Measurements from ENCODE around the gene PLD5.

Gene PLD5

GRCh38 chr1:242534753-242535152 is 10.3 kb upstream of the PLD5 start:
- no peak for TF ChIP-seq TAF1 (IDR thresholded peaks at IDR 0.05; ENCODE audit: borderline replicate concordance, low read depth, low read length)
- no peak for TF ChIP-seq POLR2A (IDR thresholded peaks at IDR 0.05; ENCODE audit: low read depth, low read length)
- no peak for TF ChIP-seq POLR2AphosphoS5 (IDR thresholded peaks at IDR 0.05; ENCODE audit: low read depth, low read length)

GRCh38 chr1:242530761-242531160 is 6.3 kb upstream of the PLD5 start:
- DNase-seq (ENCODE audit: insufficient read length) (no peak), FAIRE-seq (no peak)
- TF ChIP-seq POLR2AphosphoS5 (IDR thresholded peaks at IDR 0.05; ENCODE audit: low read depth, low read length) (no peak), TAF1 (IDR thresholded peaks at IDR 0.05; ENCODE audit: borderline replicate concordance, low read depth, low read length) (no peak), POLR2A (IDR thresholded peaks at IDR 0.05; ENCODE audit: low read depth, low read length) (no peak)

More at GRCh38 chr1:242534753-242535152, 10.3 kb upstream of the PLD5 start:
- DNase-seq (ENCODE audit: insufficient read length) (no peak), FAIRE-seq (no peak)

GRCh38 chr1:242525769-242526168 is 1.3 kb upstream of the PLD5 start:
- DNase-seq (ENCODE audit: insufficient read length) (no peak), FAIRE-seq (no peak)
- no peak for TF ChIP-seq TAF1 (IDR thresholded peaks at IDR 0.05; ENCODE audit: borderline replicate concordance, low read depth, low read length)
- no peak for TF ChIP-seq POLR2A (IDR thresholded peaks at IDR 0.05; ENCODE audit: low read depth, low read length)

DNA sequence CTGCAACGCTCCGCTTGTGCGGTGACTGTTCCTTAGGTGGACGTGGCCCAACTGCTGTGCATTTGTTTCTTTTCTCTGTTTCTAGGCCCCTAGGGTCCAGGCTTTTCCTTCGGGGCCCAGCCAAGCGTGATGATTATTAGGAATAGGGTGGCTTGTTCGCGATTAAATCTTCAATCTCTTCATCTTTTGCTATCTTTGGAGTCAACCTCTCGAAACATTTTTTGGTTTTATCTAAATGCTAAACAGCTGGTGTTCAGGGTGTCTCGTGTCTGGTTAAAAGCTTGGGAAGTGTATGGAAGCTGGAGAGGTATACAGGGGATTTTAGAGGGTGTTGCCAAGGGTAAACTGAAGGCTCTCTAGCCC is 844 bp upstream of the PLD5 start:
- TF ChIP-seq POLR2AphosphoS5 (IDR thresholded peaks at IDR 0.05; ENCODE audit: low read depth, low read length), result no peak
- TF ChIP-seq TAF1 (IDR thresholded peaks at IDR 0.05; ENCODE audit: borderline replicate concordance, low read depth, low read length), result no peak
- TF ChIP-seq POLR2A (IDR thresholded peaks at IDR 0.05; ENCODE audit: low read depth, low read length), result no peak
- no peak for FAIRE-seq
- no peak for DNase-seq (ENCODE audit: insufficient read length)

DNA sequence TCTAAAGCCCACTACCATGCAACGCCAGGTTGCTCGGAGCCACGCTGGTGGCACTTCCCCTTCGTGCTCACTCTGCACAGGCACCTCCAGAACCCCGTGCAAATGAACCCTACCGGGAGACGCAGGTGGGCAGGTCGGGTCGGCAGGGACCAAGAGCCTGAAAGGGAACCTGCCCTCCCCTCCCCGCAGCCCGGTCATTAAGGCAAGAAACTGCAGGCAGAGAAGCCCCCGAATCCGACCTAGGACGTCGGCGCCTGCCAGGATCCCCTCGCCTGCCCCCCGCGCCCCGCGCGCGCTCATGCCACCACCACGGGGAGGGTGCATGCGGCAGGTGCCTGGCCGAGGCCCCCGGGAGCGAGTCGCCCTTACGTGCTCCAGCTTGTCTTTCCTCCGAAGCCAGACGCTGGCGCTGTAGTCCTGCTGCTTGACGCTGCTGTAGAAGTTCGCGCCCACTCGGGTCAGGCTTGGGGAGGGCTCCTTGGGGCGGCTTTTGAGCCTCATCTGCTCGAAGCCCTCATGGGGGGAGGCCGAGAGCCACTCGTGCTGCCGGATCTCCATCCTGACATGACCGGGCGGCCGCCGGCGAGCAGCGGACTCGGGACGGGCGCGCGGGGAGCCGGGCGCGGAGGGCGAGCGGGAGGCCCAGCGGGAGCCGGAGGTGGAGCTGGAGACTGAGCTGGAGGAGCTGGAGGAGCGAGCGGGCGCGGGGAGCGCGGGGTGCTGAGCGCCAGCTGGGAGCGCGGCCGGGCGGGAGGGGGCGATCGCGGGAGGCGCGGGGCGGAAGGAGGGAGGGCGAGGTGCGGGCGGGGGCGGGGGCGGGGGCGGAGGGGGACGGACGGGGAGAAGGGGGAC is 552 bp downstream of the PLD5 start:
- DNase-seq (ENCODE audit: insufficient read length), result peak; percentile 19
- FAIRE-seq, result no peak
- no peak for TF ChIP-seq POLR2AphosphoS5 (IDR thresholded peaks at IDR 0.05; ENCODE audit: low read depth, low read length)
- TF ChIP-seq POLR2A (IDR thresholded peaks at IDR 0.05; ENCODE audit: low read depth, low read length), result no peak
- TF ChIP-seq TAF1 (IDR thresholded peaks at IDR 0.05; ENCODE audit: borderline replicate concordance, low read depth, low read length), result no peak

- TF ChIP-seq POLR2AphosphoS5 (IDR thresholded peaks at IDR 0.05; ENCODE audit: low read depth, low read length), result no peak
- no peak for TF ChIP-seq TAF1 (IDR thresholded peaks at IDR 0.05; ENCODE audit: borderline replicate concordance, low read depth, low read length)
- TF ChIP-seq POLR2A (IDR thresholded peaks at IDR 0.05; ENCODE audit: low read depth, low read length), result no peak
- FAIRE-seq, result no peak
- no peak for DNase-seq (ENCODE audit: insufficient read length)
Observed at GRCh38 chr1:242522996-242523718, 1.3 kb downstream of the PLD5 start.

- TF ChIP-seq POLR2AphosphoS5 (IDR thresholded peaks at IDR 0.05; ENCODE audit: low read depth, low read length) (no peak), POLR2A (IDR thresholded peaks at IDR 0.05; ENCODE audit: low read depth, low read length) (no peak), TAF1 (IDR thresholded peaks at IDR 0.05; ENCODE audit: borderline replicate concordance, low read depth, low read length) (no peak)
- FAIRE-seq (no peak), DNase-seq (ENCODE audit: insufficient read length) (no peak)
Observed at GRCh38 chr1:242522304-242522945, 2.1 kb downstream of the PLD5 start.

- DNase-seq (ENCODE audit: insufficient read length) (no peak), FAIRE-seq (no peak)
- no peak for TF ChIP-seq TAF1 (IDR thresholded peaks at IDR 0.05; ENCODE audit: borderline replicate concordance, low read depth, low read length)
- TF ChIP-seq POLR2AphosphoS5 (IDR thresholded peaks at IDR 0.05; ENCODE audit: low read depth, low read length), result no peak
- TF ChIP-seq POLR2A (IDR thresholded peaks at IDR 0.05; ENCODE audit: low read depth, low read length), result no peak
Observed at GRCh38 chr1:242515555-242515954, 8.9 kb downstream of the PLD5 start.

GRCh38 chr1:242506724-242507123 is 17.8 kb downstream of the PLD5 start:
- no peak for FAIRE-seq
- TF ChIP-seq POLR2AphosphoS5 (IDR thresholded peaks at IDR 0.05; ENCODE audit: low read depth, low read length) (no peak), POLR2A (IDR thresholded peaks at IDR 0.05; ENCODE audit: low read depth, low read length) (no peak), TAF1 (IDR thresholded peaks at IDR 0.05; ENCODE audit: borderline replicate concordance, low read depth, low read length) (no peak)
- no peak for DNase-seq (ENCODE audit: insufficient read length)

DNA sequence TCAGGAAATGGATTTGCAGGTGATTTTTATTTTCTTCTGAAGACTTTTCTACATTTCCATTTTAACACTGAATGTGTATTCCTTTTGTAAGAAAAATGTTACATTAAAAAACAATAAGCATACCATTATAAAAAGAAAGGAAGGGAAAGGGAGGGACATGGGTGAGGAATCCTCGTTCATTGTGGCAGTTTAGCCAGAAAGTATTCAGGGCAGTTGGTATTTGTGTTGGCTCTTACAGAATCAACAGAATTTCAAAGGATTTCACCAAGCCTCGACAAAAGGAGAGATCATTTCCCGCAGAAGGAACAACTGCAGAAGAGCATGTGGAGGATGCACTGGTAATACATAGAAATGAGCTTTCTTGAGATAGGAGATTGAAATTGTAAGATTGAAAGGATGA is 35.0 kb downstream of the PLD5 start:
- DNase-seq (ENCODE audit: insufficient read length) (no peak), FAIRE-seq (no peak)
- TF ChIP-seq POLR2AphosphoS5 (IDR thresholded peaks at IDR 0.05; ENCODE audit: low read depth, low read length) (no peak), TAF1 (IDR thresholded peaks at IDR 0.05; ENCODE audit: borderline replicate concordance, low read depth, low read length) (no peak), POLR2A (IDR thresholded peaks at IDR 0.05; ENCODE audit: low read depth, low read length) (no peak)

DNA sequence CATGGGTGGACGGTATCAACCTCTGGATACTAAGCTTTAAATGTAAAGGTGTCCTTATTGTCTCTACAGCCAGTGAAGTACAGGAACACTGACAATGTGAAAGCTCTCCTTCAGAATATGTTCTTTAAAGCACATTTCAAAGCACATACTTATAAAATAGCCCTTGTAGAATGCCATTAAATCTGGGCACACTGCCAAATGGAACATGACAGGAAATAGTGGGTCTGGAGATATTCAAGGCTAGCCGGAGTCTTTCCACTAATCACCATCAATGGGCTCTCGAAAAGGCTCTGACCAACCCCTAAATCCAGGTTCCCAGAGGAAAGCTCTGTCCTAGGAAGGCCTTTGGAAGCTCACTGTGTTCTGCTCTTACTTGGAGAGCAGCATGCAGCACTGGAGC is 46.6 kb downstream of the PLD5 start:
- DNase-seq (ENCODE audit: insufficient read length) (no peak), FAIRE-seq (no peak)
- TF ChIP-seq POLR2AphosphoS5 (IDR thresholded peaks at IDR 0.05; ENCODE audit: low read depth, low read length), result no peak
- TF ChIP-seq TAF1 (IDR thresholded peaks at IDR 0.05; ENCODE audit: borderline replicate concordance, low read depth, low read length), result no peak
- no peak for TF ChIP-seq POLR2A (IDR thresholded peaks at IDR 0.05; ENCODE audit: low read depth, low read length)
